Testis (tissue), 3 donors: ENCODE measurements around the gene DMBT1. TPM values are rescaled to one million over a fixed set of nuclear protein-coding genes. Genes with fewer than 3 reads are reported as not detected.

ENCODE experiments used
- DNase-seq: peaks from one replicate; pipeline ENCODE4 v3.0.0-alpha.2; 2019
- H3K27ac ChIP-seq, 2 donors: fragments of 200-600 bp; sonication (generic); one replicate each; pipeline ENCODE4 v1.5.1; 2019
- H3K27me3 ChIP-seq: fragments of 200-600 bp; sonication (generic); one replicate; pipeline ENCODE4 v1.5.1; 2019
- H3K36me3 ChIP-seq: fragments of 200-600 bp; sonication (generic); one replicate; pipeline ENCODE4 v1.5.1; 2017; ENCODE audit warnings: low read depth; ENCODE audit errors: missing control alignments
- H3K4me1 ChIP-seq: fragments of 200-600 bp; sonication (generic); one replicate; pipeline ENCODE4 v1.5.1; 2019
- H3K4me3 ChIP-seq, 2 donors: fragments of 200-600 bp; sonication (generic); one replicate each; pipeline ENCODE4 v1.5.1; 2017 to 2019
- H3K9me3 ChIP-seq: fragments of 200-600 bp; sonication (generic); one replicate; pipeline ENCODE4 v1.5.1; 2017
- POLR2A ChIP-seq: fragments of 450-650 bp; IDR thresholded peaks from one replicate; pipeline ENCODE4 v1.6.1; 2017; ENCODE audit warnings: antibody characterized with exemption, mild to moderate bottlenecking, moderate library complexity
- WGBS, 2 donors: methylation state at CpG; one replicate each; pipeline ENCODE4 v1.1.5; 2018; 5-methylcytosine and 5-hydroxymethylcytosine counted together
- intact Hi-C: fragments of 100-400 bp; cut with DNase I; formaldehyde crosslinking; loops from one replicate; pipeline ENCODE4 v1.15.1; 2023; ENCODE audit warnings: low total_unique reads
- polyA plus RNA-seq: library from polyadenylated mRNA; stranded (reverse); fragments of 350-450 nt; fragmentation: Illumina TruSeq; extraction: RNeasy Lipid Tissue Mini Kit (QIAGEN cat#74804); gene quantifications from one replicate; pipeline ENCODE4 v1.2.3, GENCODE V29; 2014; ENCODE audit warnings: low read depth, low replicate concordance; ENCODE audit not compliant: insufficient read depth
- total RNA-seq, 2 donors: library from RNA; depleted of rRNA; stranded (reverse); fragments of >200 nt; gene quantifications; one replicate each; pipeline ENCODE4 v1.2.3, GENCODE V29; 2016
- TF ChIP-seq, protein P1 (sequence below), 3 experiments: fragments of 450-650 bp in 2 of 3; fragments of 200-600 bp in 1 of 3; sonication (generic) in 1 of 3; IDR thresholded peaks; one replicate each; pipeline ENCODE4 v1.5.1; 2016 to 2019; ENCODE audit warnings: antibody characterized with exemption in 3 of 3, mild to moderate bottlenecking in 2 of 3, moderate library complexity in 1 of 3

DMBT1 gene
- total and polyA plus RNA-seq, 3 donors from 2014 or later, result 0.87 to 2.7 (median 1.2) TPM

DNA sequence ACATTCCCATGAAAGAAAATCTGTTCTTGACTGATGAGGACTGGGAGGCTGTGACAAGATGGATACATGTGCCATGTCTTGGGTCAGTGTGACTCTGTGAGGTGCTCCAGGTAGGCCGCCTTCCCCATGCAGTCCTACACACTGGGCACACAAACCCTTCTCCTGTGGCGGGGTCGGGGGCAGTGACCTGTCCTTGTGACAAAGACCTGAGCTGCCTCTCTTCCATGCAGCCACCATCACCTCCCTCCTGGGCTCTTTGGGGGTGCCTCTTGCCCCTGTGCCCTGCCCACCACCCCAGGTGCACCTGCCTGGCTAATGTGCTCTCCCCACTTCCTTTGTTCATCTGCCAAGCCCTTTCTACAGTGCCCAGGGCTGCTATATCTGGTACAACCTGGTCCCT lies 35.7 kb upstream of the DMBT1 start:
- no peak for TF ChIP-seq POLR2A
- TF ChIP-seq, protein P1, sequence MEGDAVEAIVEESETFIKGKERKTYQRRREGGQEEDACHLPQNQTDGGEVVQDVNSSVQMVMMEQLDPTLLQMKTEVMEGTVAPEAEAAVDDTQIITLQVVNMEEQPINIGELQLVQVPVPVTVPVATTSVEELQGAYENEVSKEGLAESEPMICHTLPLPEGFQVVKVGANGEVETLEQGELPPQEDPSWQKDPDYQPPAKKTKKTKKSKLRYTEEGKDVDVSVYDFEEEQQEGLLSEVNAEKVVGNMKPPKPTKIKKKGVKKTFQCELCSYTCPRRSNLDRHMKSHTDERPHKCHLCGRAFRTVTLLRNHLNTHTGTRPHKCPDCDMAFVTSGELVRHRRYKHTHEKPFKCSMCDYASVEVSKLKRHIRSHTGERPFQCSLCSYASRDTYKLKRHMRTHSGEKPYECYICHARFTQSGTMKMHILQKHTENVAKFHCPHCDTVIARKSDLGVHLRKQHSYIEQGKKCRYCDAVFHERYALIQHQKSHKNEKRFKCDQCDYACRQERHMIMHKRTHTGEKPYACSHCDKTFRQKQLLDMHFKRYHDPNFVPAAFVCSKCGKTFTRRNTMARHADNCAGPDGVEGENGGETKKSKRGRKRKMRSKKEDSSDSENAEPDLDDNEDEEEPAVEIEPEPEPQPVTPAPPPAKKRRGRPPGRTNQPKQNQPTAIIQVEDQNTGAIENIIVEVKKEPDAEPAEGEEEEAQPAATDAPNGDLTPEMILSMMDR (IDR thresholded peaks at IDR 0.05), result no peak
- Histone ChIP-seq H3K4me3 (no peak overlapping the region), H3K9me3 (no peaks in the 10 kb centered on the region), H3K4me1 (no peaks in the 10 kb centered on the region), H3K27me3 (no peaks in the 10 kb centered on the region), H3K27ac (no peak overlapping the region), H3K36me3 (no peaks in the 10 kb centered on the region)
- intact Hi-C loops, result no loop called here
- no peak for DNase-seq
- WGBS, 2 donors, result 94 to 95% methylated on average over 3 of the region's 3 CpGs

DNA sequence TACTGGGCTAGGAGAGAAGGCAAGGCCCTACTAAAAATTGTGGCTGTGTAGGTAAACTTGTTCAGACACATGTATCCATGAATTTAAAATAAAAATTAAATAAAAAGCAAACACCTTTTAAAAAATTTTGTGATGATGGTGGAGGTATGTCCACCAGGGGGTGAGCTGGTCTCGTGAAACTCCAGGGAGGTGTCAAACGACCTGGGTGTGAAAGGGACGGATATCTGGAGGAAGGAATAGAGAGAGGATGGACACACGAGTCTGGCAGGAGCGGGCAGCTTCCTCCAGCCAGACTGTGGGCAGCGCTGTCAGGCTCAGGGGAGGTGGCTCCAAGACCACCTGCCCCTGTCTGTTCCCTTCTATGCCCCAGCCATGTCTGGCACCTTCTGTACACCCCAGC lies 34.8 kb upstream of the DMBT1 start:
- no peaks in the 10 kb centered on the region for H3K9me3 ChIP-seq
- TF ChIP-seq, protein P1 (IDR thresholded peaks at IDR 0.05), result peak in 1 of 3 experiments; percentile 12
- TF ChIP-seq POLR2A, result no peak
- no peaks in the 10 kb centered on the region for H3K4me1 ChIP-seq
- H3K27ac ChIP-seq, result no peak overlapping the region
- DNase-seq, result no peak
- intact Hi-C loops, result no loop called here
- no peaks in the 10 kb centered on the region for H3K27me3 ChIP-seq
- no peaks in the 10 kb centered on the region for H3K36me3 ChIP-seq
- H3K4me3 ChIP-seq, result no peak overlapping the region
- WGBS, 2 donors, result 70 to 72% methylated on average over 6 of the region's 6 CpGs

DNA sequence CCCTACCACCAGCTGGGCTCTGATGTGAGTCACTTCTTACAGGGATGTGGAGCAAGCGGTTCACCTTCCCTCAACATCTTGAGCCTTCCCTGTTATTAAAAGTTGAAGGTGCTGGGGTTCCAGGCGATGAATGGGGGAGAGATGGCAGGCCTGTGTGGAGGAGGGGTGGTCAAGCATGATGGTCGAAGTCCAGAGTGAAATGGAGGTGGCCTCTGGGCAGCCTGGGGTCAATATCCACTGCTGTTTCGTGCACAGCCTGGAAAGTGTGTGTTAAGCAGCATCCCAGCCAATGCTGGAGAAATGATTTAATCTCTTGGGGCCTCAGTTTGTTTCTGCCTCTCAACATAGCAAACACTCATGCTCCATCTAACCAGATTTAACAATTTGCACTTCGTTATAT lies 33.7 kb upstream of the DMBT1 start:
- Histone ChIP-seq H3K9me3 (no peaks in the 10 kb centered on the region), H3K27me3 (no peaks in the 10 kb centered on the region), H3K27ac (no peak overlapping the region), H3K36me3 (no peaks in the 10 kb centered on the region), H3K4me1 (no peaks in the 10 kb centered on the region), H3K4me3 (no peak overlapping the region)
- intact Hi-C loops, result no loop called here
- no peak for DNase-seq
- 86% methylated on average over 5 of the region's 5 CpGs for WGBS, 2 donors
- TF ChIP-seq POLR2A, result no peak

DNA sequence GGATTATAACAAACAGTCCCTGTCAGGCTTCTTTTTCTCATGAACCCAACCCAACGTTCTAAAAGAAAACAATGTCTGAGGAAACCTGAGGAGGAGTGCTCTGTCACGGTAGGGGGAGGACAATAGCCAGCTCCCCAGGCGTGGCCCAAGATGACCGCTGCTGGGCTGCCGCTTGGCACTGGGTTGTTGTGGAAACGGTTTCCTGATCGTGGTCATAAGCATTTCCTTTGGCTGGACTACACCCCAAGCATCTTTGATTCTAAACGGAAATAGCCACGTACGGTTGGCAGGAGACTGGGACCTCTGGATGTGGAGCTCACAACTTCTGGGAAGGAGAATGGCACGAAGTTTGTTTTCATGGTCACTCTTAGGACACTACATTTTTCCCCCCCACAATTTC lies 30.4 kb upstream of the DMBT1 start:
- Histone ChIP-seq H3K9me3 (no peaks in the 10 kb centered on the region), H3K36me3 (no peaks in the 10 kb centered on the region), H3K4me1 (no peaks in the 10 kb centered on the region), H3K27me3 (no peaks in the 10 kb centered on the region), H3K4me3 (no peak overlapping the region), H3K27ac (no peak overlapping the region)
- intact Hi-C loops, result no loop called here
- no peak for DNase-seq
- WGBS, 2 donors, result 77 to 85% methylated on average over 11 of the region's 11 CpGs
- TF ChIP-seq POLR2A, result no peak
- TF ChIP-seq, protein P1 (IDR thresholded peaks at IDR 0.05), result no peak

DNA sequence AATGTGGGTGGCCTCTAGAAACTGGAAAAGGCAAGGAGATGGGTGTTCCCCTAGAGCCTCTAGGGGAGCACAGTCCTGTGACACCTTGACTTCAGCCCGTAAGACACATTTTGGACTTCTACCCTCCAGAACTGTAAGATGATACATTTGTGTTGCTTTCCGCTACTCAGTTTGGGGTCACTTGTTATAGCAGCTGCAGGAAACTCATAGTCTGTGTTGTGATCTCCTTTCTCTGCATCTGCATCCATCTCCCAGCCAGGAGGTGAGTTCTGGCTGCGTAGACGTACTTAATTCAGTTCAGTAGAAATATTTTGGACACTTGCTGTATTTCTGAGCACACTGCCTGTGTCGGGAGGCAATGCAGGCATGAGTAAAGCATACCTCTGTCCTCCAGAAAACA lies 29.3 kb upstream of the DMBT1 start:
- intact Hi-C loops, result no loop called here
- no peaks in the 10 kb centered on the region for H3K9me3 ChIP-seq
- WGBS, 2 donors, result 87 to 89% methylated on average over 5 of the region's 5 CpGs
- no peaks in the 10 kb centered on the region for H3K27me3 ChIP-seq
- TF ChIP-seq, protein P1 (IDR thresholded peaks at IDR 0.05), result no peak
- no peaks in the 10 kb centered on the region for H3K4me1 ChIP-seq
- H3K27ac ChIP-seq, result no peak overlapping the region
- DNase-seq, result no peak
- H3K36me3 ChIP-seq, result no peaks in the 10 kb centered on the region
- no peak overlapping the region for H3K4me3 ChIP-seq
